Stimulated activated CD8-positive, alpha-beta memory T cell treated with anti-CD3 and anti-CD28 coated beads, Interleukin-12 subunit alpha, Interleukin-12 subunit beta, amount 100 ng/mL, for 24 hours (primary cell): ENCODE measurements around the gene DGCR6L.
"Not testable (repeated sequence)": the region's sequence is repeated elsewhere in the genome, so short reads cannot be mapped to it uniquely, and the experiment has no call there.

Experiments used
- DNase-seq: peaks from one replicate; pipeline ENCODE4 v3.0.0-alpha.2; 2020; ENCODE audit errors: extremely low read depth

DGCR6L gene

DNA sequence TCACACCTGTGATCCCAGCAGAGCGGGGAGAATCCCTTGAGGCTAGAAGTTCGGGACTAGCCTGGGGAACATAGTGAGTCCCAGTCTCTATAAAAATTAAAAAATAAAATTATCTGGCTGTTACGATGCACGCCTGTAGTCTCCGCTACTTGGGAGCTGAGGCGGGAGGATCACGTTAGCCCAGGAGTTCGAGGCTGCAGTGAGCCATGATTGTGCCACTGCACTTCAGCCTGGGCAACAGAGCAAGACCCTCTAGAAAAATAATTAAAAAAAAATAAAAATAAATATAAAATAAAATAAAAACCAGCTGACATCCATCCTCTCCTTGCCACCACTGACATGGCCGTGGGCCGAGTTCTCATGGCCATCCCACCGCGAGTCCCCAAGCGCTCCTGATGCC is 44.0 kb downstream of the DGCR6L start:
- no peak for DNase-seq

- DNase-seq: not testable (repeated sequence)
Measured at GRCh38 chr22:20275325-20275724, 44.5 kb downstream of the DGCR6L start.

DNA sequence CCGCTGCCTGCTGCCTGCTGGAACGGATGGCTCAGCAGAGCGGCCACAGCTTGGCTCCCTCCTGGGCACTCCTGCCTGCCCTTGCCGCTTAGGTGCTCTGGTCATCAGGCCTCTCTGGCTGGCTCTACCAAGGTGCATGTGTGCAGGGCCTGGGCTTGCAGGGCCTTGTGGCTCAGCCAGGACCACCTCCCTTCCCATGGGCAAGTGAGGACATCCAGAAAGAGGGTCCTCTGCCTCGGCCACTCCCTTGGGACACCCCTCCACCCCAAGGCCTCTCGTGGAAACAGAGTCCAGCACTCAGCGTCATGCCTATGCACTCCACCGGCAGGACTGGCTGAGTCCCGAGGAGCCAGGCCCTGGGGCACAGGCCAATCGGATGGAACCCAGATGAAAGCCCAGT is 45.5 kb downstream of the DGCR6L start:
- not testable (repeated sequence) for DNase-seq

- no peak for DNase-seq
Measured at GRCh38 chr22:20273758-20274181, 46.1 kb downstream of the DGCR6L start.

DNA sequence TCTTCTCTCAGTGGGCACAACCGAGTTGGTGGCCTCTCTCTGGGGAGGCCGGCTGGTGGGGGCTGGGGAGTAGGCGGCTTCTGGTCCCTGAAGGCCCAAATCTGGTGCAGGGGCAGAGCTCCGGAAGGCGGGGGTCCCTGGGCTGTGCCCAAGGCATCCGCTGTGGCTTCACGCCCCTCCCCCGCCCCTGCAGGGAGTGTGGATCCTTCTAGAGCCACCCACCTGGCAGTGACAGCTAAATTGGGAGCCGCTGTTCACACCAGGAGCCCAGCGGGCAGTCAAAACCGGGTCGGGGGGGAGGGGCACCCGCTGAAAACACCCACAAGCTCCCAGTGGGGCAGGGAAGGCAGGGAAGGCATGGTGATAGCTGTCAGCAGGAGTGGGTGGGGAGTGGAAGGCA is 47.2 kb downstream of the DGCR6L start:
- DNase-seq: no peak

DNA sequence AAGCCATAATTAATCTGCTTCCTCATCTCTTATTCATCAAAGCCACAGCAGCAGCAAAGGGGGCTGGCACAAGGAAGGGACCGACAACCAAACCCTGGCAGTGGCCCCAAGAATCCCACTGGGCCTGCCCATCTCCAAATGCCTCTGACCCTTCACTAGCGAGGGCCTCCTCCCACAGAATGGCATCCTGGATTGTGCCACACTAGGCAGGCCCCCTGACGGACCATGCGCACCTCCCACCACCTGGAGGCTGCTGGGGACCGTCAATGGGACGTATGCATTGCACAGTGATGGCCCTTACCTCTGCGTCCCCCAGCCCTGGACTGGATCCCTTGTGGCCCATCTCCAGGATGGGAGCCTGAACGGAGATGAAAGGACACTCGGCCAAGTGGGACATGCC is 47.7 kb downstream of the DGCR6L start:
- no peak for DNase-seq

- DNase-seq: no peak
Measured at GRCh38 chr22:20271114-20271994, 48.5 kb downstream of the DGCR6L start.

GRCh38 chr22:20270190-20271113 is 49.4 kb downstream of the DGCR6L start:
- not testable (repeated sequence) for DNase-seq

DNA sequence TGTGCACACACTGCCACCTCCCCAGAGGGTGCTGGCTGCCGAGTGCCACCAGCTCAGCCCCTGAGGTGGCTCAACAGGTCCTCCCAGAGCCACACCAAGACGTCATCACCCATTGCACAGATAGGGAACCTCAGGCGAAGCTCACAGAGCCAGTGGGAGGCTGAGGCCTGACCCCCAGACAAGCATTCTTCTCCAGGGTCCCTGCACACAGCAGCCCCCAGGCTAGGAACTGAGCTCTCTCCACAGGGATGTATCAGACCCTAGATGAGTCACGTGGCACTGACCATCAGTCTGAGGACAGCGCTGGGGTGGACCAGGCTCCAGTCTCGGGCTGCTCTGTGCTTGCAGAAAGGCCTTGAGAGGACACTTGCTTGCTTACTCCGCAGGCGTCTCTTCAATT is 50.2 kb downstream of the DGCR6L start:
- not testable (repeated sequence) for DNase-seq

- DNase-seq: not testable (repeated sequence)
Measured at GRCh38 chr22:20269201-20269600, 50.7 kb downstream of the DGCR6L start.

GRCh38 chr22:20268279-20269012 is 51.4 kb downstream of the DGCR6L start, which contains the start of gene RTN4R:
Gene RTN4R, minus strand, starts transcription at chr22:20268318. Its CDS starts 226 bp downstream, at chr22:20268092.
- no peak for DNase-seq

DNA sequence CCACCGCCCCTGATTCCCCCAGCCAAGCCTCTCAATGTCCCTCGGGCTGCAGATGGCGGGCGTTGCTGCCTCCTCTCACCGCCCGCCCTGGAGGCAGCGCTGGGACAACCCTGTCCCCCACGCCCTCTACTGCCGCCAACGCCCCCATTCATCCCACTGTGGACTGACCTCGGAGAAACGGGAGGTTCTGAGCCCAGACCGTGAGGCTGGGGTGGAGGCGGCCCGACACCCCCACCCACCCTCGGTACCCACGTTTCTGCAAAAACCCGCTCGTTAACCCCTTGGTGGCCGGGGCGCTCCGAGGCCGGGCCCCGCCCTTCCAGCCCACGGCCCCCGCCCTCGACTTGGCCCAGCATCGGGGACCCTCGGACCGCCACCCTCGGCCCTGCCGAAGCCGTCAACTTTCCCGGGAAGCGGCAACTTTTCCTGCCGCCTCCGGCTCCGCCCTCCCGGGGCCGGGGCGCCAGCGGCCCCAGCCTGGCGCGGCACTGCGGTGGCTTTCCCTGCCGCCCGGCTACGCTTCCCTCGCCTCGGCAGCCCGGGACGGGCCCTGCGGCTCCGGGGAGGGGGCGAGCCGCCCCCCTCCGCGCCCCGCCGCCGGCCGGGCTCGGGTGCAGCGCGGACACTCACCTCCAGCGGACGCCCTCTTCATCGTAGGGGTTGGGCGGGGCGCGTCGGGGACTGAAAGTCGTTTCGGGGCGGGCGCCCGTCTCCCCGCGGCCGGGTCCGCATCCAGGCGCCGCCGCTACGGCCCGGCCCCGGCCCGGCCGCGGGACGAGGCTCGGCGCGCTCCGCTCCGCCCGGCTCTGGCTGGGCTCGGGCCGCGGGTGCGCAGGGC is 52.2 kb downstream of the DGCR6L start:
- DNase-seq: no peak

GRCh38 chr22:20266667-20267440 is 53.0 kb downstream of the DGCR6L start:
- DNase-seq: not testable (repeated sequence)

DNA sequence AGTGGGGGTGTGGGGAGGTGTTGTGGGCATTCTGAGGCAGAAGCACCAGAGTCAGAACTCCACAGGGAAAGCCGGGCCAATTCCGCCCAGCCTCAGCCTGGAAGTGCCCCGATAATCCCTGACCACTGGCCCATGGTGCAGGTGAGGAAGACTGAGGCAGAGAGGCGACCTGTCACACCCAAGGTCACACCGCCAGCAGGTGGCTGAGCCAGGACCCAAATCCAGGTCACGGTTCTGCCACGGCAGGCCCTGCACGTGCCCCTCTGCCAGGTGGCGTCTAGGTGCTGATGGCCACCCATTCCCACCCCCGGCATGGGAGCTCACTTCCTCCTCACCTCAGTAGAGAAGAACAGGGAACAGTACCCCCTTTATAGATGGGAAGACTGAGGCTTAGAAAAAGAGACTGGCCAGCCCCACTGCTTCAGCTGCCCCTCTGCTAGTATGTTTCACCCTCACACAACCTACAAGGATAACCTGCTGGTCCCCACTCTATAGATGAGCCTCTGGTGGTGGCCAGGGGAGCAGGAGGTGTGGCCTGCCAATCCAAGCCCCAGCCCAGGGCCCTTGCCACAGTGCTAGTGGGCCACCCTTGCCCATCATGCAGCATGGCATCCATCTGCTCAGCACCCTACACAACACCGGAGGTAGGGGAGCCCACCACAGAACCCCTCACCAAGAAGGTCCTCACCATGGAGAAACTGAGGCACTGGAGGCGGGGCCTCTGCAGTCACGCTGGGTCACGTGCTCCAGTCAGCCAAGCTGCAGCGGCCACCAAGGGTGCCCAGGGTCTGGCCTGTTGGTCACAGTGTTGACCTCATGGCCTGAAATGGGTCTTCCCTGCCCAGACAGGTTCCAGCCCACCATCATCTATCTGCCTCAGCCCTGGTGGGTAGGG is 53.8 kb downstream of the DGCR6L start:
- not testable (repeated sequence) for DNase-seq

DNA sequence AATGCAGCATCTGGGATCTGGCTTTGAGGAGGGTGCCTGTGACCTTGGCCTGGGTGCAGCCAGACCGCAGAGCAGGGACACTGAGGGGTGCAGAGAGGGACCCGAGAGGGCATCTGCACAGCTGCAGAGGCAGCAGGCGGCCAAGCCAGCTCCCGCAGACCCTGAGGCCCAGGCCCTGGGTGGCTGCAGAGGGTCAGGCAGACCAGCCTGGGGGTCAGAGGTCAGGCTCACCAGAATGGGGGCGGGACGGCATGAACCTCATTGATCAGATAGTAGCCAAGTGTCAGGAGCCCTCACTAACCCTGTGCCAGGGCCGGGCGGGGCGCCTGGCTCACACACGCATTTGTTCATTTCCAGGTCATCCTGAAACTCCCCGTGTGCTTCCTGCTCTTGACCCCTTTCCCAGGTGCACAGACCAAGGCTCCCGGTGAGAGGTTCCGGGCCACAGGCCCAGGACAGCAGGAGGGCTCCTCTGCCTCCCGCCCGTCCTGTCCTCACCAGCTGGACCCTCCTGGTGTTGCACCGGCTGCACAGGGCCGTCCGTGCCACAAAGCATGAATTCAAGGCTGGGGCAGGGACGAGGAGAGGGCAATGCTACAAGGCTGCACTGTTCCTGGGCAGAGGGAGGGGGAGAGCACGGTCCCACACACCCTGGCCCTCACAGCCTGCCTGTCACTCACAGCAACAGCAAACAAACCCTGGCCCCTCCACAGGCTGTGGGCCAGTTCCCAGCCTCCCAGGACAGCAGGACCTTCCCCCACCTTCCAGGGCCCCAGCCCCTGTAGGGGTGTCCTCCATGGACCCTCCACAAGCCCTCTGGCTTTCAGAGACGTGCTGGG is 55.0 kb downstream of the DGCR6L start:
- DNase-seq: no peak
